HG03342 (cell line): ENCODE data around the gene NRG4.
"Not testable (repeated sequence)": the region's sequence is repeated elsewhere in the genome, so short reads cannot be mapped to it uniquely, and the experiment has no call there.

Experiments used
- ATAC-seq: cut with Tn5 transposase; IDR thresholded peaks from one replicate; pipeline ENCODE4 v1.9.1; 2021; ENCODE audit warnings: mild to moderate bottlenecking, moderate library complexity; ENCODE audit not compliant: unreplicated experiment

NRG4 gene

GRCh38 chr15:75994220-75994619 is 18.0 kb downstream of the NRG4 start:
- no peak for ATAC-seq

- no peak for ATAC-seq
These were observed 19.3 kb downstream of the NRG4 start for GRCh38 chr15:75992897-75993296.

- no peak for ATAC-seq
These were observed 22.3 kb downstream of the NRG4 start for GRCh38 chr15:75989875-75990274.

- ATAC-seq = no peak
These were observed 23.2 kb downstream of the NRG4 start for GRCh38 chr15:75989045-75989444.

GRCh38 chr15:75985971-75986370 is 26.3 kb downstream of the NRG4 start:
- ATAC-seq = no peak

GRCh38 chr15:75984706-75985105 is 27.5 kb downstream of the NRG4 start:
- not testable (repeated sequence) for ATAC-seq

GRCh38 chr15:75982468-75982867 is 29.8 kb downstream of the NRG4 start:
- no peak for ATAC-seq

GRCh38 chr15:75981149-75981815 is 30.9 kb downstream of the NRG4 start:
- ATAC-seq = no peak

GRCh38 chr15:75976766-75977165 is 35.5 kb downstream of the NRG4 start:
- ATAC-seq = not testable (repeated sequence)

- ATAC-seq = no peak
These were observed 46.2 kb downstream of the NRG4 start for GRCh38 chr15:75966073-75966472.

- ATAC-seq = no peak
These were observed 50.9 kb downstream of the NRG4 start for GRCh38 chr15:75961331-75961730.

GRCh38 chr15:75955720-75956119 is 56.5 kb downstream of the NRG4 start:
- no peak for ATAC-seq

- no peak for ATAC-seq
These were observed 59.7 kb downstream of the NRG4 start for GRCh38 chr15:75952525-75952924.

GRCh38 chr15:75948761-75949296 is 63.4 kb downstream of the NRG4 start:
- ATAC-seq = no peak

- no peak for ATAC-seq
These were observed 65.1 kb downstream of the NRG4 start for GRCh38 chr15:75947092-75947491.

- no peak for ATAC-seq
These were observed 66.3 kb downstream of the NRG4 start for GRCh38 chr15:75945953-75946352.

- no peak for ATAC-seq
These were observed 68.5 kb downstream of the NRG4 start for GRCh38 chr15:75943713-75944215.

- ATAC-seq = no peak
These were observed 69.0 kb downstream of the NRG4 start for GRCh38 chr15:75943246-75943645.

- no peak for ATAC-seq
These were observed 69.8 kb downstream of the NRG4 start for GRCh38 chr15:75942464-75942863.

GRCh38 chr15:75930866-75931265 is 81.4 kb downstream of the NRG4 start:
- no peak for ATAC-seq

GRCh38 chr15:75929799-75930565 is 82.2 kb downstream of the NRG4 start:
- ATAC-seq = no peak
